ENCODE measurements around the gene KCNIP1. TPM values are rescaled to one million over a fixed set of nuclear protein-coding genes. Genes with fewer than 3 reads are reported as not detected.

KCNIP1 gene
- polyA plus RNA-seq, 2 of the 4 experiments (the other 2 are of a cell fraction) = not detected

- no peak overlapping the region for H3K4me2 ChIP-seq
- ChIA-PET POLR2A (no interaction called here), CTCF (interaction anchor here (0.7 to 1.0 kb wide), 2 partner anchors 99 to 1076 kb away, joined by 3 to 5 read pairs; no protein-coding TSS in a partner anchor)
- DNase-seq (ENCODE audit: low read depth in 1 of 2, low spot score in 1 of 2) = no peak
- H3K4me1 ChIP-seq = peaks cover 10% of the 10 kb centered on the region
- ATAC-seq = no peak
- WGBS (ENCODE audit: missing lambda C conversion rate) = 37% methylated on average over 2 of the region's 2 CpGs
- TF ChIP-seq JUNB (IDR thresholded peaks at IDR 0.05) (no peak), HOXB13 (CRISPR knock-in tag; IDR thresholded peaks at IDR 0.05; ENCODE audit: low read depth) (no peak), MAFK (IDR thresholded peaks at IDR 0.05; ENCODE audit: partially characterized antibody) (no peak), BHLHE40 (IDR thresholded peaks at IDR 0.05; ENCODE audit: low read depth, low read length) (no peak), RCOR1 (IDR thresholded peaks at IDR 0.05; ENCODE audit: low read depth, low read length) (no peak), MYC (IDR thresholded peaks at IDR 0.05; ENCODE audit: borderline replicate concordance, low read length) (no peak)
- no peak for FAIRE-seq
- H3K27ac ChIP-seq = no peak overlapping the region
- no peak overlapping the region for H3K4me3 ChIP-seq
- H3K9me3 ChIP-seq = no peaks in the 10 kb centered on the region
Observed at GRCh38 chr5:170534177-170534576, 30.4 kb downstream of the KCNIP1 start.

- no peak for FAIRE-seq
- Histone ChIP-seq H3K27ac (no peak overlapping the region), H3K4me3 (no peak overlapping the region), H3K4me1 (peaks cover 10% of the 10 kb centered on the region), H3K4me2 (no peak overlapping the region), H3K9me3 (no peaks in the 10 kb centered on the region)
- 67% methylated on average over 7 of the region's 7 CpGs for WGBS (ENCODE audit: missing lambda C conversion rate)
- no peak for ATAC-seq
- ChIA-PET CTCF (interaction anchor here (1.0 to 1.9 kb wide), 2 partner anchors 98 to 100 kb away, joined by 5 read pairs; no protein-coding TSS in a partner anchor), POLR2A (no interaction called here)
- TF ChIP-seq MAX (IDR thresholded peaks at IDR 0.05) (no peak), HOXB5 (CRISPR knock-in tag; IDR thresholded peaks at IDR 0.05) (no peak), JUNB (IDR thresholded peaks at IDR 0.05) (no peak), CBX8 (IDR thresholded peaks at IDR 0.05) (no peak), ZFP36 (IDR thresholded peaks at IDR 0.05; ENCODE audit: borderline replicate concordance, partially characterized antibody) (no peak), MYC (IDR thresholded peaks at IDR 0.05; ENCODE audit: borderline replicate concordance, low read length) (no peak), MAFK (IDR thresholded peaks at IDR 0.05; ENCODE audit: partially characterized antibody) (no peak), REST (IDR thresholded peaks at IDR 0.05) (no peak), PBX3 (IDR thresholded peaks at IDR 0.05) (no peak), POLR2AphosphoS2 (conservative IDR thresholded peaks at IDR 0.05; ENCODE audit: low read length) (no peak), EP300 (IDR thresholded peaks at IDR 0.05) (no peak), FOSL2 (IDR thresholded peaks at IDR 0.05) (no peak), FOSL2 (CRISPR knock-in tag; IDR thresholded peaks at IDR 0.05) (no peak), RCOR1 (IDR thresholded peaks at IDR 0.05; ENCODE audit: low read depth, low read length) (no peak), ESRRA (IDR thresholded peaks at IDR 0.05; ENCODE audit: borderline replicate concordance, low read length) (no peak), HOXA7 (CRISPR knock-in tag; IDR thresholded peaks at IDR 0.05) (no peak), CEBPB (IDR thresholded peaks at IDR 0.05) (no peak)
- no peak for DNase-seq (ENCODE audit: low read depth in 1 of 2, low spot score in 1 of 2)
Observed at GRCh38 chr5:170534941-170535340, 31.1 kb downstream of the KCNIP1 start.

- ATAC-seq (no peak), FAIRE-seq (no peak)
- POLR2A ChIA-PET = no interaction called here
Observed at GRCh38 chr5:170536525-170536924, 32.7 kb downstream of the KCNIP1 start.

More at GRCh38 chr5:170536525-170536924, 32.7 kb downstream of the KCNIP1 start:
- H3K4me3 ChIP-seq = no peak overlapping the region
- no peak for DNase-seq (ENCODE audit: low read depth in 1 of 2, low spot score in 1 of 2)
- H3K9me3 ChIP-seq = no peaks in the 10 kb centered on the region
- no peak for TF ChIP-seq HMGXB4 (CRISPR knock-in tag; IDR thresholded peaks at IDR 0.05; ENCODE audit: borderline replicate concordance)
- no peak overlapping the region for H3K4me2 ChIP-seq
- CTCF ChIA-PET = interaction anchor here (1.9 kb wide), 1 partner anchor 97 kb away, joined by 5 read pairs; no protein-coding TSS in a partner anchor
- WGBS (ENCODE audit: missing lambda C conversion rate) = 92% methylated on average over 4 of the region's 4 CpGs
- peaks cover 10% of the 10 kb centered on the region for H3K4me1 ChIP-seq
- no peak overlapping the region for H3K27ac ChIP-seq
